SH-SY5Y (cell line): ENCODE data around the gene IGFBP1.

ENCODE experiments used
- GATA2 ChIP-seq: IDR thresholded peaks from 2 replicates; pipeline ENCODE4 v1.6.1; 2011; ENCODE audit warnings: mild to moderate bottlenecking, low read depth, low read length
- GATA3 ChIP-seq: IDR thresholded peaks from 2 replicates; pipeline ENCODE4 v1.6.1; 2011; ENCODE audit warnings: low read depth, mild to moderate bottlenecking, low read length, moderate library complexity

DNA sequence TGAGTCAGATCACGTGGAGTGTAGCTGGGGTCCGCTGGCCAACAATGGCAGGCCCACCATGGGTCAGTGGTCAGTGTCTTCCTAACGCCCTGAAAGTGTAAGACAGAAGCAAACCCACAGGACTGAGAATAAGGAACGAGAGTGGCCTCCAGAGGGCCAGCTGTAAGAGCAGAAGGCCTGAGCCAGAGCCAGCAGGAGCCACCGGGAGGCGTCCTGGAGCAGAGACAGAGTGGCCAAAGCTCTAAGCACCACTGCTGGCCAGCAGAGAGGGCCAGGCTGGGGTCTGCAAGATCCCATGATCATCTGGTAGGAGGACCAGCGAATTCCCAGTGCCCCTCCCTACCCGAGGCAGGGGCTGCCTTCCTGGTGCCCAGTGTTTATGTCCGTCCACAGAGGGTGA is 24.6 kb upstream of the IGFBP1 start:
- no peak for TF ChIP-seq GATA2
- TF ChIP-seq GATA3 = no peak
